ENCODE results near the gene RAMP2.
"Not testable (repeated sequence)": the region's sequence is repeated elsewhere in the genome, so short reads cannot be mapped to it uniquely, and the experiment has no call there.

The RAMP2 gene, protein sequence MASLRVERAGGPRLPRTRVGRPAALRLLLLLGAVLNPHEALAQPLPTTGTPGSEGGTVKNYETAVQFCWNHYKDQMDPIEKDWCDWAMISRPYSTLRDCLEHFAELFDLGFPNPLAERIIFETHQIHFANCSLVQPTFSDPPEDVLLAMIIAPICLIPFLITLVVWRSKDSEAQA

GRCh38 chr17:42760652-42761581 is at the start of gene RAMP2:
Gene RAMP2 (plus strand): TSS chr17:42761227. CDS start chr17:42761262, 35 bp downstream.
- peak; percentile 30 for DNase-seq

GRCh38 chr17:42720996-42721583 is 39.9 kb upstream of the RAMP2 start:
- peak; percentile 43 for DNase-seq

DNA sequence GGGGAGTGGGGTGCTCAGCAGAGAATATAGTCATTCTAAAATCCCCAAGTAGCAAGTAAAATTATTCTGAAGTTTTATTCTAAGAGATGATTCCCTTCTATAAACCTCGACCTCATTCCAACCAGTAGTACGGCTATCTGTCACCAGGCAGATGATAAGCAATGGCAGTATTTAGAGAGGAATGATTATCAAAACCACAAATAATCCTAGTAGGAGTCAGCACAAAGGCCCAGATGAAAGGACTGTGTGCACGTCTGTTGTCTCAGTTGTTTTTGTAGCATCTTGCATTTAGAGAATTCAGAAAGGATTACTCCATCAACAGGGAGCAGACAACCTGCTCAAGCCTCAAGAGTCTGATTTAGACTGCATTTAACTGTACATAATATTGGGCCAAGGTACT is 37.4 kb upstream of the RAMP2 start:
- no peak for DNase-seq

GRCh38 chr17:42725143-42725542 is 35.9 kb upstream of the RAMP2 start:
- no peak for DNase-seq

DNA sequence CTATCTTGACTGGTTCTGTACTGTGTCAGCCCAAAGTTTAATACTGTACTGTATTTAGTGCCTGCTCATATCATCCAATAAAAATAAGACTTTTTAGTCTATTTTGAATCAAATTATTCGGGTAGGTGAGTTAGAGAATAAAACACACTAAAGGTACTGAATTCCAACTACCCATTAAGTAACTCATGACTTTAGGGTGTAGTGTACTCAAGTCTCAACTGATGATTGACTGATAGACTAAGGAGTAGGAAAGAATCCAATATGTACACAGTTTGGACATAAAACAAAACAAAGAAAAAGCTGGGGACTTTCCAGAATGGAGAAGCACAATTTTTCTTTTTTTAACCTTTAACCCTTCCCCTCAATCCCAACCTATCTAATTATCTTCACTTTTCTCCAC is 20.3 kb upstream of the RAMP2 start:
- no peak for DNase-seq

DNA sequence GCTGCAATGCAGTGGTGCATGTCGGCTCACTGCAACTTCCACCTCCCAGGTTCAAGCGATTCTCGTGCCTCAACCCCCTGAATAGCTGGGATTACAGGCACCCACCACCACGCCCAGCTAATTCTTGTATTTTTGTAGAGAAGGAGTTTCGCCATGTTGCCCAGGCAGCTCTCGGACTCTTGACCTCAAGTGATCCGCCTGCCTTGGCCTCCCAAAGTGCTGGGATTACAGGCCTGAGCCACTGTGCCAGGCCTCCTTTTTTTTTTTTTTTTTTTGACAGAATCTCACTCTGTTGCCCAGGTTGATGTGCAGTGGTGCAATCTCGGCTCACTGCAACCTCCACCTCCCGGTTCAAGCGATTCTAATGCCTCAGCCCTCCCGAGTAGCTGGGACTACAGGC is 18.1 kb upstream of the RAMP2 start:
- not testable (repeated sequence) for DNase-seq

GRCh38 chr17:42743595-42744282 is 17.3 kb upstream of the RAMP2 start:
- DNase-seq: no peak

DNA sequence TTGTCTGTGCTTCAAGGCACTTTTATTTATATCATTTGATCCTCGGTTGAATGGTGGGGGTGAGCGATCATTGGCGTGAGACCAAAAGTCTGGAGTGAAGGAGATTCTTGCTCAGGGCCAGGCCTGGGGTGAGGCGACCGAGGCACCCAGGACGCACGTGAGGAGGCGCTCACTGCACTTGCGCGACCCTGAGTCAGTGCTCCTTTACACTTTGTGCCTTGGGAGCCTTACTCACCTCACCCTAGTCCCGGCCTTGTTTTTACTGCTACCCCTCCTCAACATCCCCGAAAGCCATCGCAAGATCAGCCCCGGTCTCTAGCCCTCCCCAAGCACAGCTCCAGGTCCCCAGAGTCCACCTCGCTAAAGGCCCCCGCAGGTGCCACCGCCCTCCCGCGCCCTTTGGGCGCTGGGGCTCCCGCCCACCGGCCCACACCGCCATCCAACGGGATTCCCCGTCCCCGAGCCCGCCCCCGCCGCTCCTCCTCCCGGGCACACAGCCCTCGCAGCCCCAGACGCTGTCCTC is 16.7 kb upstream of the RAMP2 start:
- DNase-seq: peak; percentile 77

DNA sequence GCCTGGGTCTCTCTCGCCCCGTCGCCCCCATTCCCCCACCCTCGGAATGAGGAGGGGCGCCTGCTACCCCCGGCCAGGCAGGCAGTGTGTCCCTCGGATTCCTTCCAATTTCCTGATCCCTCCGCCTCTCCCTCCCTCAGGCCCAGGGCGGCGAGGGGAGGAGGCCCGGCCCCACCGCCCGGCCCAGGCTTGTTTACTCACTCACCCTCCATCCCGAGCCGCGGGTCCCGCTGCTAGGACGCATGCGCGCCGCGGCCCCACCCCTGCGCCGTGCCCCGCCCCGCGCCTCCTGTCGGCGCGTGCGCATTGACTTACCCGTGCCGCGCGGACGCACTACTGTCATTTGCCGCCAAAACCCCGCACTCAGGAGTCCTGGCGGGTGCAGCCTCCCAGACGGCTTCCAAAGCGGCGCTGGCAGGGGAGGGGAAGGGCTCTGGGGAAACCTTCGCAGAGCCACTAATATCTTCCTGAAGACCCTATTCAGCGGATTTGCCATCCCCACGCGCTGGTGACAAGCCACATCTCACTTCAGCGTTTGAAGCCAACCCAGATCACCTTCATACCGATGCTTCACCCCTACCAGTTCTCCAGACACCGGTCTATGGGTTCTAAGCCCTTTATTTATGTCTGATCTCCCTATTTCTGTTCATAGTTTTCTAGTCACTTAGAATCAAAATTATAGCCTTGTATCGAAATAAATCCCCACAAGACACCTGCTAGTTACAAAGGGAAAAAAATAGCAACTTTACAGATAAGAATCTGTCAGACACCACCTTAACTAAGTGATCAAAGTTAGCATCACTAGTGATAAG is 16.0 kb upstream of the RAMP2 start, which contains the start of gene EZH1:
TSS of gene EZH1 (minus strand) at position 235 of the 812 bp plus-strand sequence. CDS start 16,099 bp downstream, outside the sequence.
- peak; percentile 94 for DNase-seq

- DNase-seq: no peak
These were observed 12.7 kb upstream of the RAMP2 start for GRCh38 chr17:42748202-42748907.

- DNase-seq: no peak
These were observed 11.9 kb upstream of the RAMP2 start for GRCh38 chr17:42748908-42749798.

DNA sequence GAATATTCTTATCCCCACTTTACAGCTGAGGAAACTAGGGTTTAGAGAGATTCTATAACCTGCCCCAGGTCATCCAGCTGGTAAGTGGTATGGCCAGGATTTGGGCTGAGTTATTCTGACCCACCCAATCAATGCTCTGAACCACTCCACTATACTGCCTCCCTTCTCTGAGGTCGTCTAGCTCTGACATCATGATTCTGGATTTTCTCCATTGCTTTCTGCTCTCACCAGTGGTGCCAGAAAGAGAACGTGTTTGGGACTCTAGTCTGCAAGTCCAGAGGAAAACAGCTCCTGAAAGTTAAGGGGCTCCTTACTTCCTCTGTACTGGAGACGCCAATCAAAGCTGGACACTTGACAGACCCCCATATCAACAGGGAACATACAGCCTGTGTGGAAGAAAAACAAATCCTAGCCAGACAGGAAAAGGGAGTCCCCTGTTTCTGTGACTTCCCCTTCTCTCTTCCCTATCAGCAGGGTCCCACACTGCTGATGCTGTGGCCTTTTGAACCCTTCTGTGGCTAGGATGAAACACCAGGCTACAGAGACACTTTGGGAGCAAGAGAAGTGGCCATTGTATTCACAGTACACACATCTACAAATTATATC is 10.2 kb upstream of the RAMP2 start:
- no peak for DNase-seq

DNA sequence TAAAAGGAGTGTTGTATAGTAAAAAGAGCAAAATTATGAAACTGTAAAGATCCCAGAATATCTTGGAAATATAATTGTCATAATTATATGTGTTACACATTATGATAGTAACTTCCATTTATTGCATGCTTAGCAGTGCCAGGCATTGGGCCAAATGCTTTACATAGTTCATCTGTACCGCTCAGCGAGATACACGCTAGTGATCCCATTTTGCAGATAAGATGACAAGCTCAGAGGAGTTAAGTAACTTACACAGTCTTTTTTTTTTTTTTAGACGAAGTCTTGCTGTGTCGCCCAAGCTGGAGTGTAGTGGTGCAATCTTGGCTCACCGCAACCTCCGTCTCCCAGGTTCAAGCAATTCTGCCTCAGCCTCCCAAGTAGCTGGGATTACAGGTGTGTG is 9.4 kb upstream of the RAMP2 start:
- no peak for DNase-seq

DNA sequence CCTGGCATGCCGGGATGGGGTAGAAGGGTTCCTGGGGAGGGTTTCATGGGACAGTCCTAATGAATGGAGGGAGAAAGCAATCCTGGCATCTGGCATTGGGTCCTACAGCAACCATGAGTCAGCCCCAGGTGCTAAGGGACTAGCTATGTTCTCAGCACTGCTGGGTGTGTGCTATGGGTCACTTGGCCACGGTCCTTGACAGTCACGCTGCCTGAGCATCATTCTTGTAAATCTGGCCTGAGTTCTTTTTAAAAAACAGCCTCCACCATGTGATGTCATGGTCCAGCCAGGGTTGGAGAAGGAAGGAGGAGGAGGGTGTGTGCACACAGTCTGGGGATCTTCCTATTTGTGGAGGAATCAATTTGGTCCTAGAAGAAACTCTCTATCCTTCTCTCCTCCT is 6.2 kb upstream of the RAMP2 start:
- no peak for DNase-seq

GRCh38 chr17:42759982-42760651 is 910 bp upstream of the RAMP2 start:
- no peak for DNase-seq

GRCh38 chr17:42761638-42762037 is 611 bp downstream of the RAMP2 start:
- no peak for DNase-seq

DNA sequence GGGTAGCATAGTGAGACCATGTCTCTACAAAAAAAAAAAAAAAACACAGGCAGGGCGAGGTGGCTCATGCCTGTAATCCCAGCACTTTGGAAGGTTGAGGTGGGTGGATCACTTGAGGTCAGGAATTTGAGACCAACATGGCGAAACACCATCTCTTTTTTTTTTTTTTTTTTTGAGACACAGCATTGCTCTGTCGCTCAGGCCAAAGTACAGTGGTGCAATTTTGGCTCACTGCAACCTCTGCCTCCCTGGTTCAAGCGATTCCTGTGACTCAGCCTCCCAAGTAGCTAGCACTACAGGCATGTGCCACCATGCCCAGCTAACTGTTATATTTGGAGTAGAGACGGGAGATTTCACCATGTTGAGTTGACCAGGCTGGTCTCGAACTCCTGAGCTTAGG is 5.1 kb downstream of the RAMP2 start:
- DNase-seq: no peak

DNA sequence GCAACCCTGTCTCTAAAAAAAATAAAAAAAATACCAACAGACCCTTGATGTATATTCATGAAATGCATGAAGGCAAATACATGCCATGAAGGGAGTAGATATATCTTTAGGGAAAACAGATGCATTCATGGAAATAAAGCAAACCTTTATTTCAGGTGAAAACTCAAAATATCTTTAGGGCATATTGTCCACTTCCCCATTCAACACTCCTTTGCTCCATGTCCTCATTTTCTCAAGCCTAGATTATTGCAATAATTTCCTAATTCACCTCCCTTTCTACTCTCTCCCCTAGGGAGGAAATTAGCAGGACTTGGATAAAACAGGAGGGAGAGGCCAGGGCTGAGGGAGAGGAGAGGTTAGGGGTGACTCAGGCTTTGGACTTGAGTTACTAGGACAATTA is 6.5 kb downstream of the RAMP2 start:
- DNase-seq: no peak

DNA sequence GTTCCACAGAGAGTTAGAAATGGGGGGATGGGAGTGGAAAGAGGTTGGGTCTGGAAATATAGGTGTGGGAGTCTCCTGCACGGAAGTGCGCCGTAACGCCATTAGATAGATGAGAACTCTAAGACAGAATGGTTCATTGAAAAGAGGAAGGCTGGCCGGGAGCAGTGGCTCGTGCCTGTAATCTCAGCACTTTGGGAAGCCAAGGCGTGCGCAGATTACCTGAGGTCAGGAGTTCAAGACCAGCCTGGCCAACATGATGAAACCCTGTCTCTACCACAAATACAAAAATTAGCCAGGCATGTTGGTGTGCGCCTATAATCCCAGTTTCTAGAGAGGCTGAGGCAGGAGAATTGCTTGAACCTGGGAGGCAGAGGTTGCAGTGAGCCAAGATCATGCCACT is 7.0 kb downstream of the RAMP2 start:
- DNase-seq: not testable (repeated sequence)
